Posterior cingulate gyrus (tissue), 11 donors: ENCODE data around the gene SELENOI.

Source experiments
- DNase-seq, 10 donors: peaks; one replicate each; pipeline versions ENCODE4 v3.0.0 to v3.0.0-alpha.2; 2020 to 2021; ENCODE audit warnings: mixed read lengths in 3 of 10
- intact Hi-C: fragments of 100-400 bp; cut with DNase I; formaldehyde crosslinking; loops from one replicate; pipeline ENCODE4 v1.15.1; 2023

SELENOI gene

DNA sequence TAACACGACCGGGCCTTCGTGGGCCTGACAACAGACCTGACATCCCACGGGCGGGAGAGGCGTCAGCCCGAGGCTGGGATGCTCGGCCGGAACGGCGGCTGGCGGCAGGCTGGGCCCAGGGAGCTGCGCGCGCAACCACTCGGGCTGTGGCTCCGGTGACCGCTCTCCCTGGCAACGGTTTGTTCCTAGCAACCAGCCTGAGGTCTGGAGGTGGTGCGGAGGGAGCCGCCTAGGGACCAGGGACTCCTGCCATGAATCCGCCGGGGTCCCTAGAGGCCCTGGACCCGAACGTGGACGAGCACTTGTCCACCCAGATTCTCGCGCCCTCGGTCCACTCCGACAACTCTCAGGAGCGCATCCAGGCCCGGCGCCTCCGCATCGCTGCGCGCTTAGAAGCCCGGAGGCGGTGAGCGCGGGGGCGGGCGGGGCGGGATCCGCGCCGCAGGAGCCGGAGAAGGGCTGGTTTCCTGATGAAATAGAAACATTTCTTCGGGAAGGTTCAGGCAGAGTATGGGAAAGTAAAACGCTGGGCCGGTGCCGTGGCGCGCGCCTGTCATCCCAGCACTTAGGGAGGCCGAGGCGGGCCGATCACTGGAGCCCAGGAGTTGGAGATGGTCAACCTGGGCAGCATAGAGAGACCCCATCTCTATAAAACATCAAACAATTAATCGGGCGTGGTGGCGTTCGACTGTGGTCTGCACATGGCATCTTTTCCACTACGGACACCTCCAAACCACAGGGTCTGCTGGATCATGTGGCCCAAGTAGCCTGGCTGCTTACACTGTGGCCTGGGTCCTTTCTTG, 56.0 kb downstream of the SELENOI start, which contains the start of gene DRC1:
Gene DRC1, plus strand, starts transcription at position 182 of the 803 bp plus-strand sequence. Its CDS starts 70 bp downstream, at position 252.
- peak; percentile 38 to 96 (median 78) for DNase-seq
- intact Hi-C loops: no loop called here

DNA sequence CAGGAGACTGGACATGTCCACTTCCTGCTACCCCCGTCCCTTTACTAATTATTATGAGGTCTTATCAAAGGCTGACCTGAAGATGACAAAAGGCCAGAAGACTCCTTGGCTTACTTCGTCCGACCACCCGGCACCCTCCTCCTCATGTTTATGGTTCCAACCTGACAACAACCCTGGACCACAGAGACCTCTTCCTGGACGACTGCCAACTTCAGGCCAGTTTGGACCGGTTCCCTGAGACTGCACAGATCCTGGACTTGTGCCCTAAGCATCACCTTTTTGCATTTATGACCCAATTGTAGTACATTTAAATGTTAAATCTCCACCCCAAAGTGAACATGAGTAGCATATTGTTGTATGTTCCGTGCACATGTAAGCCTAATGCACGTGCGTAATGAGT, 61.6 kb downstream of the SELENOI start:
- intact Hi-C loops: no loop called here

DNA sequence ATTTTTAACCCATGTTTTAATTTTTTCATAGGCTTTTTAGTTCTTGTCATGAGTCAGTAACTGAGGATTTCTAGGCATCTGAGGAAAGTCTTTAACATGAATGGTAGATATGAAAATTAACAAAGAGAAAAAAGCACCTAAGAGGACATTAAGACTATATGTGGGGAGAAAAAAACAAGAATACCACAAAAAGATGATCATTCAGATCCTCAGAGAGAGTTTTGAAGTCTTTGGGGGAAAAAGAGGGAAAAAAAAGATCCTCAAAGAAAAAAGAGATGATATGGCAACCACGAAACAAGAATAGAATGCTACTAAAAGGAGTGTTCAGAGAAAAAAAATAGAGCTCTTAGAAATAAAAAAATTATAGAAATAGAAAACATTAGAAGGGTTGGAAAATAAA, 63.8 kb downstream of the SELENOI start:
- intact Hi-C loops: no loop called here
- DNase-seq: no peak

More for the DNA sequence above, 61.6 kb downstream of the SELENOI start:
- no peak for DNase-seq

DNA sequence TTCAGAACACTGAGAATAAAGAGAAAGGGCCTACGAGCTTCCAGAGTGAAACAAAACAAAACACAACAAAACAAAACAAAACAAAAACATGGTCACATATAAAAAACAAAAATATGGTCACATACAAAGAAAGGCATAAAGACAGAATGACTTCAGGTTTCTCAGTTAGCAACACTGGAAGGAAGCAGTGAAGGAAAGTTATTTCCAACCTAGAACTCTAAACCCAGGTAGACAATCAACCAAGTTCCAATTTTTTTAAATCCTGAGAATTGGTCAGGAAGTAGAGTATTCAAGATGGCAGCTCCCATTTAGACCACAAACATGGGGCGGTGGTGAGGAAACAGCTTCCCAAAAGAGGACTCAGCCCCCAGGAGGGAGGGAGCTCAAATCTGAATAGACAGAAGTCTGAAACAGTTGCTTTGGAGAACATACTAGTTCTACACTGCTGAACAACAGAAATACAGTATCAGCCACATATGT, 64.9 kb downstream of the SELENOI start:
- intact Hi-C loops: no loop called here
- no peak for DNase-seq

DNA sequence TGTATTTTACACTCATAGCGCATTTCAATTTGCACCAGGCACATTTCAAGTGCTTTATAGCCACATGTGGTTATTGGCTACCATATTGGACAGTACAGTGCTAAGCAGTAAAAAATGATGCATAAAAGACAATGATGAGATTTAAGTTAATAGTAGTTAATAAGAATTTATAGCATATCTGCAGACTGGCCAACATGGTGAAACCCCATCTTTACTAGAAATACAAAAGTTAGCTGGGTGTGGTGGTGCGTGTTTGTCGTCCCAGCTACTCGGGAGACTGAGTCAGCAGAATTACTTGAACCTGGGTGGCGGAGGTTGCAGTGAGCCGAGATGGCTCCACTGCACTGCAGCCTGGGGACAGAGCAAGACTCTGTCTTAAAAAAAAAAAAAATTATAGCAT, 65.5 kb downstream of the SELENOI start:
- intact Hi-C loops: no loop called here
- no peak for DNase-seq

DNA sequence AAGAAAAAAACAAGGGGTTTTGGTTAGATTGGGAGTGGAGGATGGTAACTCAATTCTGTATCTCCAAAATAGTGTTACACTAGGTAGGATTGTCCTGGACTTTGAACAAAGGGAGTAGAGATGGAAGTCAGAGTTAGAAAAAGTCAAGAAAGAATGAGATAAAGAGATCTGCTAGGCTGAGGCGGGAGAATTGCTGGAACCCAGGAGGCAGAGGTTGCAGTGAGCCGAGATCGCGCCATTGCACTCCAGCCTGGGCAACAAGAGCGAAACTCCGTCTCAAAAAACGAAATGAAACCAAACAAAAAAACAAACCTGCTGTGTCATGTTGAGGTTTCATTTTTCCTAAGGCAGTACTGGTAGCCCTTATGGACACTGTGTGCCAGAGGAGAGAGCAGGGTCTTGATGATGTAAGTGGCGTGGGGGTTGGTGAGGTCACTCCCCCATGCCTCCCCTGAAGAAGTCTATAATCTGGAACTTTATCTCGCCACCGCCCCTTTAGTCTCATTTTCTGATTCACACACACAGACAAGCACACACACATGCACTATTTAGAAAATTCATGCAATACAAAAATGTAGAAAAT, 66.2 kb downstream of the SELENOI start:
- no peak for DNase-seq
- intact Hi-C loops: no loop called here

DNA sequence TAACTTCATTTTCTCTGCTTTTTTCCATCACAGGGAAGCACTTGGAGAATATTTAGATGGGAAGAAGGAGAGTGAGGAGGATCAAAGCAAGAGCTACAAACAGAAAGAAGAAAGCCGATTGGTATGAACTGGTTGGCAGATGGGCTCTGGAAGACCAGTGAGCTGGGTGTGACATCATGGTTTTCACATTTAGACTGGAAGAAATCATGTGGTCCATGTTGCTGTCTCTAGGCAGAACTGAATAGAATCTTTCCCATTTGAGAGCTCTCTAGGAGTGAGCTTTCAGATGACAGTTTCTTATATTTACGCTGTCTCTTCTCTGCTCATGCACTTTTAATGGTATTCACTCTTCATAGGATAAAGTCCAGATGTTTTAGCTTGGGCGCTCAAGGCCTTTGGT, 68.4 kb downstream of the SELENOI start:
- DNase-seq: no peak
- intact Hi-C loops: no loop called here

DNA sequence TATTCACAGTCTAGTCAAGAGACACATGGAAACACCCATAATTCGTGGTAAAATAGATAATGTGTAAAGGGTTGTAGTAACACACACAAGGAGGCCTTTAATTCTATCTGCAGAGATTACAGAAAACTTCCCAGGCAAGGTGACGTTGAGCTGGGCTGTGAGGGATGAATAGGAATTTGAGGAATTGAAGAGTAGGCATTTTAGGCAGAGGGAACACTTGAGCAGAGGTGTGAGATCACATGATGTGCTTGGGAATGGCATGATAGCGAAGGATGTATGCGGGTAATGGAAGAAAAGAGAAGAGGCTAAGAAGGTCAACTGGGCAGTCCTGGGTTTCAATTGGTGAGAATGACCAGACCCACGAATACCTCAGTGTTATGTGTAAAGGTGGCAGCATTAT, 76.0 kb downstream of the SELENOI start:
- DNase-seq: no peak
- intact Hi-C loops: no loop called here

DNA sequence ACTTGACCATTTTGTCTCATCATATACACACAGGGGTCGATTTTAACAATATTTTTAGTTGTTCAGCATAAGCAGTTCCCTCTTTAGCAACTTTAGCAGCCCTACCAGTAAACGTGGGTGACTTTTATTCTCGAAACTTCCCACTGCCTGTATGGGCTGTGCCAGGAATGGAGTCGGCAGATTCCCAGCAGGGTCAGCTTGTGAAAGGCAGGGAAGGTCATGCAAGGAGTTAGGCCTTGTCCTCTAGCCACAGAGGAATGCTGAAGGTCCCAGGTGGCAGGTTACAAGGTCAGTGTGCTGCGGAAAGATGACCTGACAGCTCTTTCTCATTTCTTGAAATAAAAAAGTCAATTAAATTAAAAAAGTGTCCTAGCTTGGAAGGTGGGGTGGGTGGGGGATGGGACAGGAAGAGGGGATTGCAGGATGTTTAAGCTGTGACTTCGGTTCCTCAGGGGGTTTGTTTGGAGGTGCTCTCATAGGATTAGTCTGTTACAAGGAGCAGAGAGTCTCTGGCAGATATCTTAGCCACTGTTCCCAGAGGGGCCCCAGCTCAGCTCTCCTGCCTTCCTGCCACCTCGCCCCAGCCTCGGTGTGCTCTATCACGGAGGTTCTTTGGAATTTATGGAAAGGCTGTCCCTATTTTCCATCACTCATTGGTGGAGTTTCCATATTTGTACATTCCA, 77.1 kb downstream of the SELENOI start:
- DNase-seq: no peak
- intact Hi-C loops: no loop called here

DNA sequence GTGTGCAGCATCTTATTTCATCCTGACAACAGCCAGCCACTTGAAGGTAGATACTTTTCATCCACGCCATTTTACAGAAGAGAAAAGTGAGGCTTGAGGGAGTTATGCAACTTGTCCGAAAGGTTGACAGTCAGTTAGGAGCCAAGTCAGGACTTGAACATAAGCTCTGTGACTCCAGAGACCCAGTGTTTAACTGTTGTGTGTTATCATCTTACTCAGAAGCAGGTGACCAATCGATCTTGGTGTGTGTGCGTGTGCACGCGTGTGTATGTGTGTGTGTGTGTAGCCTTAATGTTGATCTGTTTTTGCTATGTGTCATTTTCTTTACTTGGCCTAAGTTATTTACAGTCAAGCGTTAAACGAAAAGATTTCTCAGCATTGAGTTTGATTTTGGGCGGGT, 77.8 kb downstream of the SELENOI start:
- no peak for DNase-seq
- intact Hi-C loops: no loop called here

DNA sequence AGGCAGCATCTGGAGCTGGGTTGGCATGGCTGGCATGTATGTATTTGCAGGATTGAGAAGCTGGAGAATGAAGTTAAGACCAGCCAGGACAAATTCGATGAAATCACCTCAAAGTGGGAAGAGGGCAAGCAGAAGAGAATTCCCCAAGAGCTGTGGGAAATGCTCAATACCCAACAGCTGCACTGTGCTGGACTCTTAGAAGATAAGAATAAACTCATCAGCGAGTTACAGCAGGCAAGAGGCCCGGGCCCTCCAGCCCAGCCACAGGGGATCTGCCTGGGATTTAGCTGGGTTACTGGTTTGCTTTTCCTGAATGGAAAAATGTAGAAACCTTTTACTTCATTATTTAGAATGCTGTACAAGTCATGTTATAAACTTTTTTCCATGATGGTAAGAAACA, 78.3 kb downstream of the SELENOI start:
- intact Hi-C loops: no loop called here
- no peak for DNase-seq

DNA sequence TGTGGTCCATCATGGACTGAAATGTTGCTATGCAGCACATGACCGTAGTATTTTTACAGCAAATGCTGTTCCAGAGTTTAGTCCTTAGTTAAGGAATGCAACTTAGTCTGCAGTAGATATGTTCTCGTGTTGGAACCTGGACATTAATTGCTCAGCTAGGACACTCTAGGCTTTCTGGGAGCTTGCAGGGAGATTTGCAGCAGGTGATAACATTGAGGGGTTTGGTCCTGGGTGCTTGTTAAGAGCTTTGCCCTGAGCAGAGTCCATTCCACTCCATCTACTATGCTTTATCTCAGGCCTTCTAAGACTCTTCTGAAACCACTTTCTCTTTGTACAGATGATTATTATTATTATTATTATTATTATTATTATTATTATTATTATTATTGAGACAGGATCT, 82.9 kb downstream of the SELENOI start:
- no peak for DNase-seq
- intact Hi-C loops: no loop called here

DNA sequence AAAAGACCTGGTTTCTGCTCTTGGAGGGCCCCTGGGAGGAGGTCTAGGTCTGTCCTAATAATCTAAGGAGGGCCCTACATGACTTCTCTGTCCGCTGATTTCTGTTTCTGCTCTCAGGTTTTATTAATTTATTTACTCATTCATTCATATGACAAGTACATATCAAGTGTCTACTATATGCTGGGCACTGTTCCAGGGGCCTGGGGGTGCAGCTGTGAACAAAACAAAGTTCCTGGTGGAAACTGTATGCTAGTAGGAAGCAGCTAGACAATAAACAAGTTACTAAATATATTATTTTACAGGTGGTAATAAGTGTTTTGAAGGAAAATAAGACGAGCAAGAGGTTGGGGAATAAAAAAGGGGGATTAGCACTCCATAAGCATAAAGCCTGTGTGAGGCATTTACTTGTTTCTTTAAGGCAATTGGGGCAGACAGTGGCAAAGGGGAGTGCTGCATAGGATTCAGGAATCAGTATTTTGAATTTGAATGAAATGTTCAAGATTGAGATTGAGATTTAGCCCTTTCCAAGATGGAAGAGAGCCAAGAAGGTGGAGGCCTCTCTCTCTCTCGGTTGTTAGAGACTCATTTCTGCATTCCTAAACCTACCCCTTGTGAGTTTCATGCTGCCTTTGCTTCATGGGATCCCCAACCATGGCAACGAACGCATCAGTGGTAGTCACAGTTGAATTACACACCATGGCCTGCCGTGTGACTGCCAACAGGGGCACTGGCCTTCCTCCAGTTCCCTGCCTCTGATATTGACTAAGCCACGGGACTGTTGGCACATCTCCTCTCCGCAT, 84.0 kb downstream of the SELENOI start:
- intact Hi-C loops: no loop called here
- DNase-seq: no peak

DNA sequence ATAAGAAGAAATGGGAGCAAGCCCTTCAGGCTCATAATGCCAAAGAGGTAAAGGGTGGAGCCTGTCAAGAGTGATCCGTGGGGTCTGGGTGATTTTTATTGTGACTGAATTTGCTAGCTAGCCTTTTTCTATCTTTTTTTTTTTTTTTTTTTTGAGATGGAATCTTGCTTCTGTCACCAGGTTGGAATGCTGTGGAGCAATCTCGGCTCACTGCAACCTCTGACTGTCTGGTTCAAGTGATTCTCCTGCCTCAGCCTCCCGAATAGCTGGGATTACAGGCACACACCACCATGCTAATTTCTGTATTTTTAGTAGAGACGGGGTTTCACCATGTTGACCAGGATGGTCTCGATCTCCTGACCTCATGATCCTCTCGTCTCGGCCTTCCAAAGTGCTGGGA, 84.9 kb downstream of the SELENOI start:
- intact Hi-C loops: no loop called here
- no peak for DNase-seq

DNA sequence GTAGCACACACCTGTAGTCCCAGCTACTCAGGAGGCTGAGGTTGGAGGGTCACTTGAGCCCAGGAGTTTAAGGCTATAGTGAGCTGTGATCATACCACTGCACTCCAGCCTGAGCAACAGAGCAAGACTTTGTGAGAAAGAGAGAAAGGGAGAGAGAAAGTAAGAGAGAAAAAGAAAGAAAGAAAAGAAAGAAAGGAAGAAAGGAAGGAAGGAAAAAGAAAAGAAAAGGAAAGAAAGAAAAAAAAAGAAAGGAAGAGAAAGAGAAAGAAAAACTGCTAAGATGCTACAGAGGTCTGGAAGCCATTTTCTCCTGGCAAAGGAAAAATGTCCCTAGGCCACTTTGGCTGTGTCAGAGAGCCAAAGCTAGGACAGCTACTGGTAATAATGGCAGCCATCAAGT, 86.4 kb downstream of the SELENOI start:
- no peak for DNase-seq
- intact Hi-C loops: no loop called here

DNA sequence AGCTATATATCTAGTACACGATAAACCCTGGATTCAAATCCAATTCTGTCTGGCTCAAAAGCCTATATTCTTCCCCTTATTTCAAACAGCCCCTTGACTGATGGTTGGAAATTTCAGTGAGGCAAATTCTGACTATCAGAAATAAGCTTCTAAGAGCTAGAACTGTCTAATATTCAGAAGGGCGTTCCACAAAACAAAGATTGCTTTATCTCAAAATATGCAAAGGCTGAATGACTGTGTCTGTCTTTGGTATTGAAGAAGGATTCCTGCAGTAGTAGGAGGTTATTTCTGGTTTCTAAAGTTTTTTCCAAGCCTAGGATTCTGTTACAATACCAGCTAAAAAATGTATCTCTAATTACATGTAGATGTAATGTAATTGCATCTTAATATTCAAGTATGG, 86.9 kb downstream of the SELENOI start:
- no peak for DNase-seq
- intact Hi-C loops: no loop called here

DNA sequence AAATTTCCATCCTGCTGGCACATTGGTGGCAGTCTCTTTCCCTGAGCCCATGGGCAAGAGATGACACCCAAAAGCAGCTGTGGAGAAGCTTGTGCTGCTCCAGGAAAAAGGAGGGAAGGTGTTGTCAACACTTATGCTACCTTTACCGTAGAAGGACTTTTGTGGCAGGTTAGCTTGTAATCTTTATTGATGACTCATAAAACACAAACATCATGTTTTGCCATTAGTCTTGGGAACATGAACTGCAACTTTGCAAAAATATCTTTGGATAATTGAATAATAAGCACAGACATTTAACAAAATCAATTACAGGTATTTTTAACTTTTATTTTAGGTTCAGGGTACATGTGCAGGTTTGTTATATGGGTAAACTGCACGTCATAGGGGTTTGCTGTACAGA, 89.2 kb downstream of the SELENOI start:
- no peak for DNase-seq
- intact Hi-C loops: no loop called here

DNA sequence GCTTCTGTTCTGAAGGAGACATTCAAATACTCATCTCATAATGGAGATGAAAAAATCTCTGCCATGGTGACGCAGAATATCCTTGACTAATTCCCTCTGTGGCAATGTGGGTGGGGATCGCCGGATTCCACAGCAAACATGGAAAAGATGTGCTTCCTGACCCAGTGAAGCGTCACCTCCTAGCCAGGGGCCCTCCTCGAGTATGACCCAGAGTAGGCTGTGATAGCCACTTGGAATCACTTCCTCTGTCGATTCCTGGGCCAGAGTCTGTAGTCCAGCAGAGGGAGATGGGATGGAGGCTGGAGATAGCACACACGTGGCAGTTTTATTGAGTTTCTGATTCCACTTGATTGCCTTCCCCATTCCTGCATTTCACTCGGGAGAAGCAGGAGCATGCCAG, 92.6 kb downstream of the SELENOI start:
- intact Hi-C loops: no loop called here
- no peak for DNase-seq

DNA sequence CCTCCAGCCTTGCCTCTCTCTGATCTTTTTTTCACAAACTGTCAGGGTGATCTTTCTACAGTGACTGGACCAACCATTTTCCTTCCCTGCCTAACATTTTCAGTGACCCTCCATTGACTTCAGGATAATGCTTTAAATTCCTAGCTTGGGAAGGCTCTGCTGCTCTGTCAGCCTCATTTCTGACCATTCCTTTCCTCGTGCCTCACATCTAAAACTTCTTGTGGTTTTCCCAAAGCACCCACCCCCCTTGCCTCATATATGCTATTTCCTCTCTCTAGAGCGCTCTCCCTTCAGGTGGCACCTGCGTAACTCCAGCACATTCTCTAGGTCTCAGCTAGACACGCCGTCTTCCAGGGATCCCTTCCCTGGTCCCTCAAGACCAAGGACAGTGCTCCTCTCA, 93.0 kb downstream of the SELENOI start:
- intact Hi-C loops: no loop called here
- no peak for DNase-seq

DNA sequence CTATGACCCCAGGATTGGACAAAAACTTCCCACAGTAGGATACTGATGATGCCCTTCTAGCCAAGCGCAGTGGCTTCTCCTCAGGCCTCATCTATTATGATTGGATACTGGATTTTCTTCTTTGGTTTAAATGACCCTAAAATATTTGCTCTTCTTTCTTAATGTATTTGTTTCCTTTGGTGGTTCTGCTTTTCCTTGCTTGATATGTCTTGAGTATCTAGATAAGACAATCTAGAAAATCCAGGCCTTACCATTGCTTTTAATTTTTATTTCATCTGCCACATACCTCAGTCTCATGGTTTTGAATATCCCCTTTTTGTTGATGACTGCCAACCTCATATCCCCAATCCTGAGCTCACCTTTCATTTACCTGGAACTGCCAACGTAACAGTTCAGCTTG, 96.4 kb downstream of the SELENOI start:
- intact Hi-C loops: no loop called here
- DNase-seq: no peak

DNA sequence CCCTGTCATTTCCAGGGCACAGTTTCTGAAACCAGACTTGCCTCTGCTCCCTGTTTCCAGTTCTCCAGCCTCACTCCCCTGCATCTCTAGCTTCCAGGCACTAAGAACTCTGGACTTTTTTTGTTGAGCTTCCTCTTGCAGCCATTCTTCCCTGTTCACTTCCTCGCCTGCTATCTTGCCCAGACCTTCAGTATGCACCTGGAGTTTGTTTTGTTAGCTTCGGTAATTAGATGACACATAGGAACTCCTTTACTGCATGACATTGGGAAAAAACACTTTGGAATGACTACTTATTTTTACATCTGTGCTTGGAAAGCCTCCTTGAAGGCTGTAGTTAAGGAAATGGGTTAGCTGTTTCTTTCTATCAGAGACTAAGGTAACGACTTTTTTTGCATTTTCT, 96.8 kb downstream of the SELENOI start:
- no peak for DNase-seq
- intact Hi-C loops: no loop called here
